GM23248 (cell line): ENCODE data around the gene TMED3.

Source experiments
- EZH2 ChIP-seq: fragments of 200-600 bp; sonication (generic); IDR thresholded peaks from 2 replicates; pipeline ENCODE4 v1.6.1; 2018; ENCODE audit warnings: antibody characterized with exemption, mild to moderate bottlenecking; ENCODE audit not compliant: insufficient read depth, poor library complexity, severe bottlenecking
- EZH2phosphoT487 ChIP-seq: fragments of 200-600 bp; sonication (generic); IDR thresholded peaks from 2 replicates; pipeline ENCODE4 v1.6.1; 2018; ENCODE audit warnings: antibody characterized with exemption, moderate library complexity, mild to moderate bottlenecking, low read depth; ENCODE audit not compliant: insufficient read depth

DNA sequence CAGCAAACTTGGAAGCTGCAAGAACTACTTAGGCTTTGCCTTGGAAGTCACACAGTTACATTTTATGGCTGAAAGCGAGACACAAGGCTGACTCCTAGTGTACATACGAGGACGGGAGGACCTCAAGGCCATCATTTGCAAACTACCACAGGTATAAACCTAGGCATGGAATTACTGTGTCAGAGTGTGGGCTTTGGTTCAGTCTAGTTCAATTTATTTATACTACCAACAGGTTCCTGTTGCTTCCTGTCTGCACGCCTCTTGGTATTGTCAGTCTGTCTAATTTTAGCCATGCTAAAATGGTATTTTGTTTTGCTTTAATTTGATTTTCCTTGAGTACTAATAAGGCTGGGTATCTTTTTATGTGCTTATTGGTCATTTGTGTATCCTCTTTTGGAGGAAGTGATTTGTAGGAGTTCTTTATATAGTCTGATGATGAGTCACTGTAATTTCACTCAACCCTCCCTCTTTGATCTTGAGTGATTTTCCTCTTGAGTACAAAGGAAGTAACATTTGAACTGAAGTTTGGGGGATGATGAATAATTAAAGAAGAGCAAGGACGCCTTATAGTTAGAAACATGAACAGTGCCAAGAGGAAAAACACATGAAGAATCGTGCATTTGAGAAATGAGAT, 20.2 kb upstream of the TMED3 start:
- no peak for TF ChIP-seq EZH2
- TF ChIP-seq EZH2phosphoT487, result no peak
